SU-DHL-6 (cell line): ENCODE results near the gene NDUFC2.

Experiments
- H2AFZ ChIP-seq: fragments of 200-600 bp; sonication (generic); 2 replicates; pipeline ENCODE4 v1.6.1; 2014; ENCODE audit warnings: low read depth, mild to moderate bottlenecking, moderate library complexity, mixed read lengths, antibody characterized with exemption, low read length; ENCODE audit not compliant: severe bottlenecking
- H3F3A ChIP-seq: fragments of 200-600 bp; shearing (Covaris generic); 2 replicates; pipeline ENCODE4 v1.6.0; 2016; ENCODE audit warnings: antibody characterized with exemption, mild to moderate bottlenecking; ENCODE audit not compliant: insufficient read depth
- H3K27ac ChIP-seq: fragments of 200-600 bp; sonication (generic); 2 replicates; pipeline ENCODE4 v1.5.1; 2016; ENCODE audit warnings: low read depth, mild to moderate bottlenecking, low read length, moderate library complexity, mixed read lengths
- H3K27me3 ChIP-seq: fragments of 200-600 bp; sonication (generic), shearing (Covaris generic); 2 replicates; pipeline ENCODE4 v1.6.0; 2014; ENCODE audit warnings: mild to moderate bottlenecking, low read length
- H3K36me3 ChIP-seq: fragments of 200-600 bp; sonication (generic); 2 replicates; pipeline ENCODE4 v1.6.1; 2014; ENCODE audit warnings: mild to moderate bottlenecking, low read length, mixed read lengths
- H3K4me2 ChIP-seq: fragments of 300-600, 200-600 bp; shearing (Covaris generic), sonication (generic); 2 replicates; pipeline ENCODE4 v1.6.0; 2014; ENCODE audit warnings: low read length, low read depth, mild to moderate bottlenecking; ENCODE audit not compliant: poor library complexity, severe bottlenecking
- H3K4me3 ChIP-seq: fragments of 200-600 bp; sonication (generic); 2 replicates; pipeline ENCODE4 v1.5.1; 2014; ENCODE audit warnings: antibody characterized with exemption, low read length, mild to moderate bottlenecking, mixed read lengths; ENCODE audit not compliant: insufficient read depth, poor library complexity, severe bottlenecking
- H3K79me2 ChIP-seq: fragments of 200-600 bp; sonication (generic); 2 replicates; pipeline ENCODE4 v1.6.1; 2014; ENCODE audit warnings: mild to moderate bottlenecking, low read length, moderate library complexity; ENCODE audit not compliant: insufficient read depth
- H3K9ac ChIP-seq: fragments of 200-600 bp; sonication (generic); 2 replicates; pipeline ENCODE4 v1.7.0; 2014; ENCODE audit warnings: mild to moderate bottlenecking, low read length
- H3K9me2 ChIP-seq: fragments of 200-600 bp; sonication (generic); replicated peaks from 2 replicates; pipeline ENCODE4 v1.6.1; 2014; ENCODE audit warnings: low read length; ENCODE audit not compliant: insufficient read depth
- H3K9me3 ChIP-seq: fragments of 200-600 bp; sonication (generic); 2 replicates; pipeline ENCODE4 v1.6.1; 2014; ENCODE audit warnings: low read length, mixed read lengths; ENCODE audit not compliant: insufficient read depth
- H4K20me1 ChIP-seq: fragments of 200-600 bp; sonication (generic); 2 replicates; pipeline ENCODE4 v1.6.1; 2014; ENCODE audit warnings: low read depth, mild to moderate bottlenecking, antibody characterized with exemption, low read length, moderate library complexity, mixed read lengths
- CTCF ChIP-seq: fragments of 200-600 bp; sonication (generic); IDR thresholded peaks from one replicate; pipeline ENCODE4 v1.5.1; 2017; ENCODE audit warnings: antibody characterized with exemption, mild to moderate bottlenecking, low read length, moderate library complexity; ENCODE audit not compliant: insufficient read depth, poor library complexity, severe bottlenecking
- EZH2phosphoT487 ChIP-seq: fragments of 200-600 bp; sonication (generic), shearing (Covaris generic); conservative IDR thresholded peaks from 2 replicates; pipeline ENCODE4 v1.6.1; 2018; ENCODE audit warnings: mild to moderate bottlenecking, antibody characterized with exemption, low read length, moderate library complexity, mixed read lengths

The NDUFC2 gene

DNA sequence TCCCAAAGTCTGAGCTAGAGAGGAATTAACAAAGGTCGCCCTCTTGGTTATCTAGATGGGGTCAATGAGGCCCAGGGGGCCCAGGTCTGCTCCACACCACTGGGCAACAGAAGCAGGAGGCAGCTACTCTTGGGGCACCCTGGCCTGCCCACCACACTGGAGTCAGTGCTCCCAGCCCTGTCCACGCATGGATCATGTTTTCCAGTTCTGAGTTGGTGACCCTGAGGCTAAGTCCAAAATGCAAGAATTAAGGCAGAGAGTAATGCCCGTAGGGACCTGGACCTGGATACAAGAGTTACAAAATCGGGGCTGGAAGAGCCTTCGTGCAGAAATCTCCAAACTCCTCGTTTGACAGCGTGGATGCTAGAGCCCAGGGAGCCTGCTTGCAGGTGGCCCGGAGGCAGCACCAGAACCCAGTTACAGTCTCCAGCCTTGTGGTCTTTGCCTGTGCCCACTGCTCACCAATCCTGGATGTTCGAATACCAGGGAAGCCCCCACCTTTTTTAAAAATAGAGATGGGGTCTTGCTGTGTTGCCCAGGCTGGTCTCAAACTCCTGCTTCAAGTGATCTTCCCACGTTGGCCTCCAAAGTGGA is 22.1 kb downstream of the NDUFC2 start:
- Histone ChIP-seq H3K27me3 (no peaks in the 10 kb centered on the region), H3K27ac (no peak overlapping the region), H3K4me2 (no peak overlapping the region), H3K9me3 (no peaks in the 10 kb centered on the region), H3K36me3 (no peaks in the 10 kb centered on the region), H3K9me2 (no peaks in the 10 kb centered on the region), H3K4me3 (no peak overlapping the region), H2AFZ (no peak overlapping the region), H3F3A (no peaks in the 10 kb centered on the region), H4K20me1 (no peaks in the 10 kb centered on the region), H3K9ac (no peak overlapping the region), H3K79me2 (no peaks in the 10 kb centered on the region)
- TF ChIP-seq CTCF: no peak

GRCh38 chr11:78056093-78056492 is 23.6 kb downstream of the NDUFC2 start:
- H3K79me2 ChIP-seq: no peaks in the 10 kb centered on the region
- no peaks in the 10 kb centered on the region for H3K27me3 ChIP-seq
- H3K4me3 ChIP-seq: no peak overlapping the region
- no peak overlapping the region for H3K27ac ChIP-seq
- H4K20me1 ChIP-seq: no peaks in the 10 kb centered on the region
- H3K9me2 ChIP-seq: no peaks in the 10 kb centered on the region
- no peak for TF ChIP-seq EZH2phosphoT487
- TF ChIP-seq CTCF: no peak
- H3K4me2 ChIP-seq: no peak overlapping the region
- H2AFZ ChIP-seq: no peak overlapping the region
- no peaks in the 10 kb centered on the region for H3F3A ChIP-seq
- no peaks in the 10 kb centered on the region for H3K9me3 ChIP-seq
- H3K9ac ChIP-seq: no peak overlapping the region
- H3K36me3 ChIP-seq: no peaks in the 10 kb centered on the region

- Histone ChIP-seq H3K4me2 (no peak overlapping the region), H4K20me1 (no peaks in the 10 kb centered on the region), H3K9me2 (no peaks in the 10 kb centered on the region), H3K4me3 (no peak overlapping the region), H3K36me3 (no peaks in the 10 kb centered on the region), H2AFZ (no peak overlapping the region), H3K27ac (no peak overlapping the region), H3K9me3 (no peaks in the 10 kb centered on the region), H3K9ac (no peak overlapping the region), H3K27me3 (no peaks in the 10 kb centered on the region), H3F3A (no peaks in the 10 kb centered on the region), H3K79me2 (no peaks in the 10 kb centered on the region)
- TF ChIP-seq EZH2phosphoT487 (no peak), CTCF (no peak)
Measured at GRCh38 chr11:78054971-78055370, 24.7 kb downstream of the NDUFC2 start.
